AG04450 (cell line): ENCODE results near the gene ADCK2. TPM values are rescaled to one million over a fixed set of nuclear protein-coding genes. Genes with fewer than 3 reads are reported as not detected.
A peak's percentile ranks its signal among the peaks of the same experiment; 100 is the strongest.

ENCODE experiments used
- CTCF ChIA-PET: fragments of 300-600, 350-600 bp; formaldehyde crosslinking; extraction: SDS; loops from one replicate; lab custom pipeline; 2022; ENCODE audit warnings: antibody characterized with exemption, inconsistent platforms; lab: Charles Lee
- POLR2A ChIA-PET: fragments of 350-600 bp; formaldehyde crosslinking; extraction: SDS; loops from one replicate; lab custom pipeline; 2021; ENCODE audit warnings: antibody characterized with exemption, inconsistent platforms; lab: Yijun Ruan, JAX
- DNase-seq: peaks from one replicate; pipeline ENCODE4 v3.0.0-alpha.2; 2011; ENCODE audit warnings: low read depth, low spot score
- H3K27ac ChIP-seq: one replicate; pipeline ENCODE4 v1.5.1; 2012; ENCODE audit warnings: low read depth, low read length, control low read depth
- H3K27me3 ChIP-seq: one replicate; pipeline ENCODE4 v1.6.0; 2012; ENCODE audit warnings: low read length; ENCODE audit not compliant: control insufficient read depth, insufficient read depth
- H3K4me3 ChIP-seq: 2 replicates; pipeline ENCODE4 v1.5.1; 2011; ENCODE audit warnings: mild to moderate bottlenecking, low read depth, low read length, control low read depth
- H3K9me3 ChIP-seq: 2 replicates; pipeline ENCODE4 v1.5.1; 2012; ENCODE audit warnings: low read length; ENCODE audit not compliant: control insufficient read depth, insufficient read depth
- CTCF ChIP-seq: IDR thresholded peaks from 2 replicates; pipeline ENCODE4 v1.5.1; 2011; ENCODE audit warnings: low read depth, low read length, control low read depth, inconsistent platforms
- polyA plus RNA-seq: library from polyadenylated mRNA; depleted of rRNA; stranded (reverse); fragments of >200 nt; gene quantifications from 2 replicates; pipeline ENCODE4 v1.2.3, GENCODE V29; 2011

Gene ADCK2
- polyA plus RNA-seq, 1 experiment = 8.2 TPM

- TF ChIP-seq CTCF = no peak
- POLR2A ChIA-PET = interaction anchor here (0.6 to 0.9 kb wide), 4 partner anchors 9 to 971 kb away, joined by 4 to 7 read pairs (median 6); no protein-coding TSS in a partner anchor
- H3K9me3 ChIP-seq = no peaks in the 10 kb centered on the region; the same call in 1 of the 2 replicates
- H3K4me3 ChIP-seq = peak overlapping the region; percentile 99
- CTCF ChIA-PET = interaction anchor here (0.6 to 0.7 kb wide), 3 partner anchors 10 to 207 kb away, joined by 3 to 7 read pairs (median 4); no protein-coding TSS in a partner anchor
- no peaks in the 10 kb centered on the region for H3K27me3 ChIP-seq
- peak; percentile 62 for DNase-seq
- H3K27ac ChIP-seq = no peak overlapping the region
Measured at GRCh38 chr7:140696024-140696679, 23.4 kb downstream of the ADCK2 start.

GRCh38 chr7:140696680-140697446, 24.1 kb downstream of the ADCK2 start, which contains the start of gene NDUFB2:
Gene NDUFB2 (plus strand): TSS chr7:140696708. CDS start chr7:140696745, 37 bp downstream.
- DNase-seq = no peak
- POLR2A ChIA-PET = interaction anchor here (0.6 to 0.9 kb wide), 4 partner anchors 10 to 970 kb away, joined by 4 to 7 read pairs (median 6); no protein-coding TSS in a partner anchor

GRCh38 chr7:140697447-140698143, 24.9 kb downstream of the ADCK2 start:
- Histone ChIP-seq H3K4me3 (peak overlapping the region; percentile 99), H3K27ac (peak overlapping the region; percentile 88), H3K9me3 (no peaks in the 10 kb centered on the region; the same call in 1 of the 2 replicates), H3K27me3 (no peaks in the 10 kb centered on the region)
- CTCF ChIA-PET = interaction anchor here (0.6 to 1.4 kb wide), 2 partner anchors 12 to 1041 kb away, joined by 3 read pairs; partner anchors contain the start of gene SSBP1
- POLR2A ChIA-PET = interaction anchor here (0.5 kb wide), 1 partner anchor 312 kb away, joined by 4 read pairs; no protein-coding TSS in a partner anchor
- no peak for DNase-seq
- no peak for TF ChIP-seq CTCF

More at GRCh38 chr7:140696680-140697446, 24.1 kb downstream of the ADCK2 start, which contains the start of gene NDUFB2:
- peak within 1 kb of the TSS; percentile 88 for H3K27ac ChIP-seq
- CTCF ChIA-PET = interaction anchor here (0.6 to 1.4 kb wide), 5 partner anchors 10 to 1041 kb away, joined by 3 to 7 read pairs (median 3); partner anchors contain the start of gene SSBP1
- H3K27me3 ChIP-seq = no peaks in the 10 kb centered on the region
- TF ChIP-seq CTCF = no peak
- peak within 1 kb of the TSS; percentile 99 for H3K4me3 ChIP-seq
- no peaks in the 10 kb centered on the region; the same call in 1 of the 2 replicates for H3K9me3 ChIP-seq

- Histone ChIP-seq H3K4me3 (no peak overlapping the region), H3K27me3 (no peaks in the 10 kb centered on the region), H3K9me3 (no peaks in the 10 kb centered on the region; the same call in 1 of the 2 replicates), H3K27ac (no peak overlapping the region)
- DNase-seq = no peak
- ChIA-PET POLR2A (no interaction called here), CTCF (interaction anchor here (1.4 kb wide), 1 partner anchor 12 kb away, joined by 3 read pairs; no protein-coding TSS in a partner anchor)
- no peak for TF ChIP-seq CTCF
Measured at GRCh38 chr7:140698477-140698876, 25.7 kb downstream of the ADCK2 start.
